ENCODE data around the gene GET4. TPM values are rescaled to one million over a fixed set of nuclear protein-coding genes. Genes with fewer than 3 reads are reported as not detected.

Gene GET4
- total and polyA plus RNA-seq, 12 donors, result 14.7 to 38.6 (median 20.8) TPM

DNA sequence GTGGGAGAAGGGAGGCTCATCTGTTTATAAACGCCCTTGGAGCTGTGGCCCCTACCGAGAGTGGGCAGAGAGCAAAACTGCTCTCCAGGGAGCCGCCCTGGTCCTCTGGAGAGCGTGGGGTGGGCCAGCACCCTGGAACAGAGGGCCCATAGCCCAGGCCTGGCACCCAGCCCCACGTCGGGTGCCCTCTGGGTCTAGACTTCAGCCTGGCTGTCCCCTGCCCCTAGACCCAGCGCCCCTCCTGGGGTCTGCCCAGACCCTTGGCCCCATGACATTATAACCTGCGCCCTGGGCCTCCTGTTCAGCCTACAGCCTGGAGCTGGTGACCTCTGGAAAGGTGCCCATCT is 24.7 kb downstream of the GET4 start:
- H3K4me1 ChIP-seq, result peaks cover 8 to 37% (median 18%) of the 10 kb centered on the region in 9 donors
- TF ChIP-seq, protein P1, sequence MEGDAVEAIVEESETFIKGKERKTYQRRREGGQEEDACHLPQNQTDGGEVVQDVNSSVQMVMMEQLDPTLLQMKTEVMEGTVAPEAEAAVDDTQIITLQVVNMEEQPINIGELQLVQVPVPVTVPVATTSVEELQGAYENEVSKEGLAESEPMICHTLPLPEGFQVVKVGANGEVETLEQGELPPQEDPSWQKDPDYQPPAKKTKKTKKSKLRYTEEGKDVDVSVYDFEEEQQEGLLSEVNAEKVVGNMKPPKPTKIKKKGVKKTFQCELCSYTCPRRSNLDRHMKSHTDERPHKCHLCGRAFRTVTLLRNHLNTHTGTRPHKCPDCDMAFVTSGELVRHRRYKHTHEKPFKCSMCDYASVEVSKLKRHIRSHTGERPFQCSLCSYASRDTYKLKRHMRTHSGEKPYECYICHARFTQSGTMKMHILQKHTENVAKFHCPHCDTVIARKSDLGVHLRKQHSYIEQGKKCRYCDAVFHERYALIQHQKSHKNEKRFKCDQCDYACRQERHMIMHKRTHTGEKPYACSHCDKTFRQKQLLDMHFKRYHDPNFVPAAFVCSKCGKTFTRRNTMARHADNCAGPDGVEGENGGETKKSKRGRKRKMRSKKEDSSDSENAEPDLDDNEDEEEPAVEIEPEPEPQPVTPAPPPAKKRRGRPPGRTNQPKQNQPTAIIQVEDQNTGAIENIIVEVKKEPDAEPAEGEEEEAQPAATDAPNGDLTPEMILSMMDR (IDR thresholded peaks at IDR 0.05), result no peak
- peaks cover 0 to 24% (median 11%) of the 10 kb centered on the region in 7 donors for H3K27me3 ChIP-seq
- no peak for DNase-seq
- H3K36me3 ChIP-seq, result peaks cover 0 to 36% (median 10%) of the 10 kb centered on the region in 9 donors
- no peak overlapping the region for H3K4me3 ChIP-seq
- H3K27ac ChIP-seq, result no peak overlapping the region
- intact Hi-C loops (cut with DNase I), result no loop called here
- 79 to 83% methylated on average over 8 of the region's 8 CpGs for WGBS, 2 donors
- no peaks in the 10 kb centered on the region for H3K9me3 ChIP-seq
- peak in 2 of 8 donors; percentile 5 to 11 for ATAC-seq

DNA sequence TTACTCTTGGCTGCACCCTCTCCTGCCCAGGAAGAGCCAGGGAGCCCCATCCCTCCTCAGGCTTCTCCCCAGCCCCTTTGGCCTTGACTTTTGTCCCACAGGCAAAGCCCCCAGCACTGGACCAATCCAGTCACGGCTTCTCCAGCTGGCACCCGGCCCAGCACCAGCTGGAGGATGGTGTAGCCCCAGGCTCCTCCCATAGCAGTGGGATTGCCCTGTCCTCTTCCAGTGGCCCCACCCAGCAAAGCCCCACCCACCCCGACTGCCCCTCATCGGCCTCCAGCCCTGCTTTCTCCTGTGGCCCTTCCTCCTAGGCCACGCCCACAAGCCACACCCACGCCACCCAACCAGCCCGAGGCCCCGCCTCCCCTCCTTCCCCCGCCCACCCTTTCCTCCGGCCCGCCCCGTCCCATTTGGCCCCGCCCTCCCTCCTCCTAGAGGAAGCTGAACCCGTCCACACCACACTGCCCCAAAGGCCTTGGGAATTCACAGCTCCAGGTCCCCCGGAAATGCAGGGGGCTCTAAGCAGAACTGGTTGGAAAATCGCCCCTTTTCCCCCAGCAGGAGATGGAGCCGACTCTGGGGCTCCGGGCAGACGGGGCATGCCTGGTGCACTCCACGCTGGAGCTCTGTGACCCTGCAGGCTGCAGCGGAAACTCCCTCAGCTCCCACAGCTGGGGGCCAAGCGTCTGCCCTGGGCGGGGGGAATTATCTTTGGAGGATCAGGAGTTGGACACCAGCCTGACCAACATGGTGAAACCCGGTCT is 25.2 kb downstream of the GET4 start:
- H3K27me3 ChIP-seq, result peaks cover 0 to 24% (median 11%) of the 10 kb centered on the region in 7 donors
- TF ChIP-seq, protein P1 (IDR thresholded peaks at IDR 0.05), result no peak
- H3K4me3 ChIP-seq, result no peak overlapping the region
- peaks cover 8 to 37% (median 18%) of the 10 kb centered on the region in 9 donors for H3K4me1 ChIP-seq
- 21 to 24% methylated on average over 17 to 24 of the region's 24 CpGs for WGBS, 2 donors
- ATAC-seq, result peak; percentile 15 to 68 (median 48)
- H3K36me3 ChIP-seq, result peaks cover 0 to 30% (median 7%) of the 10 kb centered on the region in 9 donors
- peak; percentile 42 to 81 for DNase-seq
- H3K9me3 ChIP-seq, result no peaks in the 10 kb centered on the region
- intact Hi-C loops (cut with DNase I), result no loop called here
- H3K27ac ChIP-seq, result no peak overlapping the region

DNA sequence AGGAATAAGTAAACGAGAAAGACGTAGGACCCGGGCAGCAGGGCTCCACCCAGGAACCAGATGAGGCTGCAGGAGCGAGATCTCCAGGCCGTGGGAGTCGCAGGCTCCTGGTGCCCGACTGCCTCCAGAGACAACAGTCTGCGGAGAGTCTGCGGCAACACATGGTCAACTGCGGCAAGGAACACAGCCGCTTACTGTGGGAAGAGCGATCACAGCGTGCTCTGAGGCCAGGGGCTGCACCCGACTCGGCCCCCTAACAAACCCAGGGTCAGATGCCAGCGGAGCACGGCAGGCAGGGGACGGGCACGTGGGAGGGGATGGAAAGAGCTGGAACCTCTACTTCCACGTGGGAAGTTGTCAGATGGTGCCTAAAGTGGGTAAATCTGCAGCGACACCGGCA is 26.6 kb downstream of the GET4 start:
- intact Hi-C loops (cut with DNase I), result no loop called here
- H3K4me1 ChIP-seq, result peaks cover 2 to 28% (median 15%) of the 10 kb centered on the region in 9 donors
- WGBS, 2 donors, result 78 to 82% methylated on average over 22 of the region's 22 CpGs
- TF ChIP-seq, protein P1 (IDR thresholded peaks at IDR 0.05), result no peak
- H3K36me3 ChIP-seq, result peaks cover 0 to 16% (median 0%) of the 10 kb centered on the region in 9 donors
- no peak overlapping the region for H3K4me3 ChIP-seq
- peaks cover 0 to 24% (median 11%) of the 10 kb centered on the region in 7 donors for H3K27me3 ChIP-seq
- DNase-seq (no peak), ATAC-seq (no peak)
- H3K9me3 ChIP-seq, result no peaks in the 10 kb centered on the region
- H3K27ac ChIP-seq, result no peak overlapping the region

DNA sequence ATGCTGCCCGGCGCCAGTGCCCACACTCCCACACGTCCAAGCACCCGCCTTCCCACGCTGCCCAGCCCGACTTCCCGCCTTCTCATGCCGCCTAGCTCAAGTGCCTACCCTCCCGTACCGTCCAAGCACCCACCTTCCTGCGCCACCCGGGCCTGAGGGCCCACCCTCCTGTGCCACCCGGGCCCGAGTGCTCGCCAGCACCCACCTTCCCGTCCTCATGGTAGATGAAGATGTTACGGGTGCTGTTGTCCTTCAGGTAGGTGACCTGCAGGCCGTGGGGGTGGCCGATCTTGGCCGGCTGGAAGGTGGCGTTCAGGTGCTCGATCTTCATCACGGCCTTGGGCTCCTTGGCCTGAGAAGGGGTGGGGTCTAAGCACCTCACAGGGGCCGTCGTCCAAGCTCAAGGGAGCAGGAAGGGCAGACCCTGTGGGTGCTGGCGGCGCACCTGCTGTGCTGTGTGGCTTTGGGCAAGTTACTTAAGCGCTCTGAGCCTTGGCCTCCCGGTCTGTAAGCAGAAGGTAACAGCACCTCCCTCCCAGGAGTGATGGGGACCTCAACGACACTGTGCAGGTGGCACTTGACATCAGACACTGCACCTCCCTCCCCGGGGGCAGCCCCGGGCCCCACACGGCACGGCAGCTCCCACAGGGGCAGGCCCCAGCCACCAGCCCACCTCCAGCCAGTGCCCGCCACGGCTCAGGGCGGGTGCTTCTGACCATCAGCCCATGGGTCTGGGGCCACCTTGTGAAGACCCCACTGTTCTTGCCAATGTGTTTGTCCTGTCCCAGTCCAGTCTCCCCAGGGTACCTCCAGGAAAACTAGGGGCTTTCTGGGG is 27.8 kb downstream of the GET4 start:
- intact Hi-C loops (cut with DNase I), result no loop called here
- peaks cover 0 to 24% (median 11%) of the 10 kb centered on the region in 7 donors for H3K27me3 ChIP-seq
- DNase-seq, result no peak
- ATAC-seq, result no peak
- 88 to 90% methylated on average over 37 of the region's 37 CpGs for WGBS, 2 donors
- peaks cover 0 to 5% (median 0%) of the 10 kb centered on the region in 9 donors for H3K36me3 ChIP-seq
- TF ChIP-seq, protein P1 (IDR thresholded peaks at IDR 0.05), result no peak
- H3K4me3 ChIP-seq, result peak overlapping the region in 3 of 10 donors; percentile 3 to 22 (median 19)
- H3K4me1 ChIP-seq, result peaks cover 0 to 30% (median 11%) of the 10 kb centered on the region in 9 donors
- no peaks in the 10 kb centered on the region for H3K9me3 ChIP-seq
- peak overlapping the region in 1 of 10 donors; percentile 31 for H3K27ac ChIP-seq
